ENCODE measurements around the gene NFIA.

Gene NFIA

GRCh38 chr1:61450872-61451571, 368.7 kb downstream of the NFIA start:
- no peak overlapping the region for H3K4me3 ChIP-seq (ENCODE audit: low read depth, low read length)
- TF ChIP-seq CTCF (conservative IDR thresholded peaks at IDR 0.05; ENCODE audit: low read depth, low read length), result no peak
- DNase-seq (ENCODE audit: low read depth), result peak; percentile 25

- DNase-seq (ENCODE audit: low read depth), result no peak
- H3K4me3 ChIP-seq (ENCODE audit: low read depth, low read length), result no peak overlapping the region
- no peak for TF ChIP-seq CTCF (conservative IDR thresholded peaks at IDR 0.05; ENCODE audit: low read depth, low read length)
Measured at GRCh38 chr1:61451572-61451968, 369.2 kb downstream of the NFIA start.

GRCh38 chr1:61452176-61453035, 370.0 kb downstream of the NFIA start:
- no peak overlapping the region for H3K4me3 ChIP-seq (ENCODE audit: low read depth, low read length)
- TF ChIP-seq CTCF (conservative IDR thresholded peaks at IDR 0.05; ENCODE audit: low read depth, low read length), result no peak
- peak; percentile 37 for DNase-seq (ENCODE audit: low read depth)

- DNase-seq (ENCODE audit: low read depth), result peak; percentile 98
- peak; percentile 97 for TF ChIP-seq CTCF (conservative IDR thresholded peaks at IDR 0.05; ENCODE audit: low read depth, low read length)
- H3K4me3 ChIP-seq (ENCODE audit: low read depth, low read length), result no peak overlapping the region
Measured at GRCh38 chr1:61453111-61453961, 371.0 kb downstream of the NFIA start.

- DNase-seq (ENCODE audit: low read depth), result no peak
- H3K4me3 ChIP-seq (ENCODE audit: low read depth, low read length), result no peak overlapping the region
- TF ChIP-seq CTCF (conservative IDR thresholded peaks at IDR 0.05; ENCODE audit: low read depth, low read length), result no peak
Measured at GRCh38 chr1:61455400-61455799, 373.0 kb downstream of the NFIA start.

- no peak overlapping the region for H3K4me3 ChIP-seq (ENCODE audit: low read depth, low read length)
- no peak for DNase-seq (ENCODE audit: low read depth)
- TF ChIP-seq CTCF (conservative IDR thresholded peaks at IDR 0.05; ENCODE audit: low read depth, low read length), result no peak
Measured at GRCh38 chr1:61457526-61458040, 375.2 kb downstream of the NFIA start.

All from choroid plexus epithelial cell (primary cell).